Adrenal gland (tissue), 12 donors: ENCODE measurements around the gene AKAP13. TPM values are rescaled to one million over a fixed set of nuclear protein-coding genes. Genes with fewer than 3 reads are reported as not detected.

ENCODE experiments used
- DNase-seq, 7 donors: peaks; one replicate each; pipeline ENCODE4 v3.0.0-alpha.2; 2019 to 2020
- H3K27ac ChIP-seq, 5 donors: fragments of 200-600 bp; sonication (generic) in 4 of 5; 1 replicate in 3 of 5; 2 replicates in 2 of 5; pipeline versions ENCODE4 v1.5.1 to v1.8.0; 2016 to 2020; ENCODE audit warnings: mild to moderate bottlenecking in 1 of 5
- H3K27me3 ChIP-seq: fragments of 200-600 bp; 2 replicates; pipeline ENCODE4 v1.8.0; 2021
- H3K36me3 ChIP-seq, 2 donors: fragments of 200-600 bp; replicated peaks in 1 of 2; 1 replicate in 1 of 2; 2 replicates in 1 of 2; pipeline versions ENCODE4 v1.5.1 to v1.8.0; 2018 to 2022
- H3K4me1 ChIP-seq, 2 donors: fragments of 200-600 bp; replicated peaks in 1 of 2; 1 replicate in 1 of 2; 2 replicates in 1 of 2; pipeline versions ENCODE4 v1.5.1 to v1.8.0; 2018 to 2021
- H3K4me3 ChIP-seq, 4 donors: fragments of 200-600 bp; sonication (generic) in 3 of 4; one replicate each; pipeline ENCODE4 v1.5.1; 2016 to 2018
- H3K9me3 ChIP-seq, 3 donors: fragments of 200-600 bp; sonication (generic) in 1 of 3; replicated peaks in 1 of 3; 1 replicate in 2 of 3; 2 replicates in 1 of 3; pipeline versions ENCODE4 v1.5.1 to v1.8.0; 2016 to 2021
- POLR2A ChIP-seq, 2 donors: fragments of 450-650 bp; IDR thresholded peaks; one replicate each; pipeline ENCODE4 v1.6.1; 2017; ENCODE audit warnings: antibody characterized with exemption in 2 of 2, mild to moderate bottlenecking in 2 of 2, moderate library complexity in 1 of 2
- WGBS, 4 donors: extraction: QIAGEN DNeasy Blood & Tissue Kit in 2 of 4; methylation state at CpG; one replicate each; pipeline versions ENCODE4 v1.1.5 to v1.1.7; 2013 to 2017; 5-methylcytosine and 5-hydroxymethylcytosine counted together
- intact Hi-C, 2 donors: fragments of 100-400 bp; cut with DNase I; formaldehyde crosslinking; loops; one replicate each; pipeline versions ENCODE4 v1.14.1 to v1.15.0; 2022 to 2023
- polyA plus RNA-seq, 3 donors: library from polyadenylated mRNA; stranded (reverse); fragments of 200-250 nt in 2 of 3; fragments of 350-450 nt in 1 of 3; fragmentation: Illumina TruSeq in 1 of 3; extraction: RNeasy Lipid Tissue Mini Kit (QIAGEN cat#74804) in 1 of 3; gene quantifications; one replicate each; pipeline ENCODE4 v1.2.3, GENCODE V29; 2013 to 2014
- total RNA-seq, 9 donors: library from RNA; depleted of rRNA in 4 of 9; stranded (reverse); fragments of >200 nt in 4 of 9; fragments of 120-200 nt in 1 of 9; fragmentation: NEBNext Ultra II Directional in 1 of 9; extraction: Animal tissue kit (Norgen Biotek cat#: 25700) in 1 of 9; gene quantifications; one replicate each; pipeline versions ENCODE4 v1.1.0 to v1.2.4, GENCODE V29; 2013 to 2023
- TF ChIP-seq, protein P1 (sequence below), 6 experiments: fragments of 450-650 bp in 4 of 6; fragments of 200-600 bp in 2 of 6; sonication (generic) in 1 of 6; IDR thresholded peaks; 1 replicate in 5 of 6; 2 replicates in 1 of 6; pipeline versions ENCODE4 v1.5.1 to v1.8.0; 2016 to 2021; ENCODE audit warnings: antibody characterized with exemption in 6 of 6, mild to moderate bottlenecking in 2 of 6, moderate library complexity in 1 of 6
- donor health status: healthy with polysubstance abuse.
- donor health status: Bipolar disorder and iron deficiency.
- donor health status: DM: yes; HTN: yes; CAD: no.
- donor health status: DM: no; HTN: no; CAD: no.
- donor health status: DM: no; HTN: no; CAD: no.
- donor health status: DM: yes; HTN: yes; CAD: no.

AKAP13 gene
- total and polyA plus RNA-seq, 12 donors, result 42.7 to 144 (median 89.2) TPM

- Histone ChIP-seq H3K36me3 (peaks cover 0 to 83% of the 10 kb centered on the region in 2 donors), H3K4me3 (no peak overlapping the region), H3K9me3 (no peaks in the 10 kb centered on the region), H3K27me3 (no peaks in the 10 kb centered on the region), H3K4me1 (peaks cover 0 to 2% of the 10 kb centered on the region in 2 donors), H3K27ac (peak overlapping the region in 1 of 5 donors; percentile 43)
- 29 to 35% (median 33%) methylated on average over 5 of the region's 5 CpGs for WGBS, 4 donors
- TF ChIP-seq, protein P1, sequence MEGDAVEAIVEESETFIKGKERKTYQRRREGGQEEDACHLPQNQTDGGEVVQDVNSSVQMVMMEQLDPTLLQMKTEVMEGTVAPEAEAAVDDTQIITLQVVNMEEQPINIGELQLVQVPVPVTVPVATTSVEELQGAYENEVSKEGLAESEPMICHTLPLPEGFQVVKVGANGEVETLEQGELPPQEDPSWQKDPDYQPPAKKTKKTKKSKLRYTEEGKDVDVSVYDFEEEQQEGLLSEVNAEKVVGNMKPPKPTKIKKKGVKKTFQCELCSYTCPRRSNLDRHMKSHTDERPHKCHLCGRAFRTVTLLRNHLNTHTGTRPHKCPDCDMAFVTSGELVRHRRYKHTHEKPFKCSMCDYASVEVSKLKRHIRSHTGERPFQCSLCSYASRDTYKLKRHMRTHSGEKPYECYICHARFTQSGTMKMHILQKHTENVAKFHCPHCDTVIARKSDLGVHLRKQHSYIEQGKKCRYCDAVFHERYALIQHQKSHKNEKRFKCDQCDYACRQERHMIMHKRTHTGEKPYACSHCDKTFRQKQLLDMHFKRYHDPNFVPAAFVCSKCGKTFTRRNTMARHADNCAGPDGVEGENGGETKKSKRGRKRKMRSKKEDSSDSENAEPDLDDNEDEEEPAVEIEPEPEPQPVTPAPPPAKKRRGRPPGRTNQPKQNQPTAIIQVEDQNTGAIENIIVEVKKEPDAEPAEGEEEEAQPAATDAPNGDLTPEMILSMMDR (IDR thresholded peaks at IDR 0.05), result peak; percentile 60 to 86 (median 76)
- TF ChIP-seq POLR2A (IDR thresholded peaks at IDR 0.05), result no peak
- peak in 2 of 7 donors; percentile 64 to 65 for DNase-seq
- intact Hi-C loops, result loop anchor here (5.0 to 10.0 kb wide), 2 partner anchors 55 to 107 kb away; no protein-coding TSS in a partner anchor
These were observed 349.8 kb downstream of the AKAP13 start for GRCh38 chr15:85730001-85730820.

- no peak for DNase-seq
- no peak for TF ChIP-seq POLR2A (IDR thresholded peaks at IDR 0.05)
- TF ChIP-seq, protein P1 (IDR thresholded peaks at IDR 0.05), result no peak
- no peaks in the 10 kb centered on the region for H3K9me3 ChIP-seq
- H3K36me3 ChIP-seq, result peaks cover 0 to 84% of the 10 kb centered on the region in 2 donors
- intact Hi-C loops, result loop anchor here (5.0 to 10.0 kb wide), 2 partner anchors 51 to 104 kb away; no protein-coding TSS in a partner anchor
- no peaks in the 10 kb centered on the region for H3K27me3 ChIP-seq
- no peaks in the 10 kb centered on the region for H3K4me1 ChIP-seq
- H3K4me3 ChIP-seq, result no peak overlapping the region
- no peak overlapping the region for H3K27ac ChIP-seq
These were observed 353.0 kb downstream of the AKAP13 start for GRCh38 chr15:85733416-85733815.

DNA sequence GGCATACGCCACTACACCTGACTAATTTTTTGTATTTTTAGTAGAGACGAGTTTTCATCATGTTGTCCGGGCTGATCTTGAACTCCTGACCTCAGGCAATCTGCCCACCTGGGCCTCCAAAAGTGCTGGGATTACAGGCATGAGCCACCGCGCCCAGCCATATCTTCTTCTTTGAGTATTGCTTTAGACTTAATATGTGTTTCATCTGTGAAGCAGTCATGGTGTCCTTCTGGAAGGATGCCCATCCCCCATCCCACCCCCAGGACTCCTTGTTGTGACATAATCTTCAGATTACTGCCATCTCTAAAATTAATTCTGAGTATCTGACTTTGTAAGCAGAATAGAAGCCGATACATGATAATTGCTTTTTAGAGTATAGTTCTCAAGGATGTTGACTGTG lies 356.7 kb downstream of the AKAP13 start:
- no peak for DNase-seq
- Histone ChIP-seq H3K4me1 (no peaks in the 10 kb centered on the region), H3K4me3 (no peak overlapping the region), H3K36me3 (peaks cover 0 to 85% of the 10 kb centered on the region in 2 donors), H3K27me3 (no peaks in the 10 kb centered on the region), H3K27ac (no peak overlapping the region), H3K9me3 (peaks cover 0 to 3% (median 0%) of the 10 kb centered on the region in 3 donors)
- TF ChIP-seq, protein P1 (IDR thresholded peaks at IDR 0.05), result no peak
- TF ChIP-seq POLR2A (IDR thresholded peaks at IDR 0.05), result no peak
- intact Hi-C loops, result loop anchor here in 1 of 2 donors (10.0 kb wide), 1 partner anchor 48 kb away; no protein-coding TSS in a partner anchor
- WGBS, 4 donors, result 92 to 95% (median 93%) methylated on average over 6 of the region's 6 CpGs

GRCh38 chr15:85741021-85741421 lies 360.6 kb downstream of the AKAP13 start:
- no peak for TF ChIP-seq POLR2A (IDR thresholded peaks at IDR 0.05)
- TF ChIP-seq, protein P1 (IDR thresholded peaks at IDR 0.05), result no peak
- no peaks in the 10 kb centered on the region for H3K4me1 ChIP-seq
- WGBS, 4 donors, result 90 to 97% (median 94%) methylated on average over 20 of the region's 20 CpGs

More at GRCh38 chr15:85741021-85741421, 360.6 kb downstream of the AKAP13 start:
- no peak for DNase-seq
- Histone ChIP-seq H3K4me3 (no peak overlapping the region), H3K27ac (no peak overlapping the region), H3K36me3 (peaks cover 0 to 92% of the 10 kb centered on the region in 2 donors), H3K9me3 (peaks cover 0 to 3% (median 0%) of the 10 kb centered on the region in 3 donors), H3K27me3 (no peaks in the 10 kb centered on the region)
- intact Hi-C loops, result no loop called here
